22Rv1 (cell line): ENCODE measurements around the gene HMGA1.

Experiments used
- H3K27ac ChIP-seq: fragments of 450-650 bp; 2 replicates; pipeline ENCODE4 v1.5.1; 2017
- CTCF ChIP-seq: fragments of 450-650 bp; IDR thresholded peaks from 2 replicates; pipeline ENCODE4 v1.5.1; 2017; ENCODE audit warnings: mild to moderate bottlenecking
- ZFX ChIP-seq: fragments of 450-650 bp; IDR thresholded peaks from 2 replicates; pipeline ENCODE4 v1.6.1; 2017; ENCODE audit warnings: antibody characterized with exemption, borderline replicate concordance

The HMGA1 gene

DNA sequence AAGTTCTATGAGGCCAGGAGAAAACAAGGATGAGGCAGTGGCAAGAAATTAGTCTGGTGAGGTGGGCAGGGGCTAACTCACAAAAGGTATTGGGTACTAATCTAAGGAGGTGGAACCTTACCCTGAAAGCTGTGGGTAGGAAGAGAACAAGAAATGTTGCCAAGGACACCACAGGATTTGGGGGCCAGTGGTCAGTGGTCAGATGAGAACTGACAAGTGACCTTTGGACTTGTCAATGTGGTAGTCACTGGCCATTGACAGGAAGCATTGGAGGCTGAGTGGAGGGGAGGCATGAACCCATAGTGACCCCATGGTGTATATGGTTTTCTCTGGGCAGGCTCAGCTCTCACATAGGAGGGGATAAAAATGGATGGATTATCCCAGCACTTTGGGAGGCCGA lies 37.5 kb downstream of the HMGA1 start:
- TF ChIP-seq ZFX = no peak
- TF ChIP-seq CTCF = no peak
- no peak overlapping the region for H3K27ac ChIP-seq

DNA sequence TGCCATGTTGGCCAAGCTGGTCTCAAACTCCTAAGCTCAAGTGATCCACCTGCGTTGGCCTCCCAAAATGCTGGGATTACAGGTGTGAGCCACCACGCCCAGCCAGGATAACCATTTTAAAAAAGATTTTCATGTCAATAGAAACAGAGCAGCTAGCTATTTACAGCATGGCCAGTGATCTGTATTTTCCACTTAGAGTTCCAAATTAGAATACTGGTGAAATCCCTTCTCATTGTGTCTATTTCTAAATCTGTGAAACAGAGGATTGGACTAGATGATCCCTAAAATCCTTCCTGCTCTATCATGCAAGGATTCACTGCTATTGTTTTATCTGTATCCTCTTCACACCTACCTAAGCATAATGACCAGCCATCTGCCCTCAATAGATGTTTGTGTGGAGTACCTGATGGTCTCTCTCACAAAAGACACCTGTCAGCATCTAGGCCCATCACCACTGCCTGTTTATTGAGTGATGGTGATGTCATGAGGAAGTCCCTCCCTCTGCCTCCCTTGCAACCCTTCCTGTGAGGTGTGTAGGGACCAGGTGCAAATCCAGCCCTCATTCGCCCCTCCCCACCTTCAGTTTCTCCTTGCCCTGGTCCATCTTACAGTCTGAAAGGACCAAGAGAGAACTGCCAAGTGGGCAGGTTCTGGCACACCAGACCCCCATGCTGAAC lies 38.6 kb downstream of the HMGA1 start:
- no peak for TF ChIP-seq CTCF
- TF ChIP-seq ZFX = no peak
- H3K27ac ChIP-seq = no peak overlapping the region

DNA sequence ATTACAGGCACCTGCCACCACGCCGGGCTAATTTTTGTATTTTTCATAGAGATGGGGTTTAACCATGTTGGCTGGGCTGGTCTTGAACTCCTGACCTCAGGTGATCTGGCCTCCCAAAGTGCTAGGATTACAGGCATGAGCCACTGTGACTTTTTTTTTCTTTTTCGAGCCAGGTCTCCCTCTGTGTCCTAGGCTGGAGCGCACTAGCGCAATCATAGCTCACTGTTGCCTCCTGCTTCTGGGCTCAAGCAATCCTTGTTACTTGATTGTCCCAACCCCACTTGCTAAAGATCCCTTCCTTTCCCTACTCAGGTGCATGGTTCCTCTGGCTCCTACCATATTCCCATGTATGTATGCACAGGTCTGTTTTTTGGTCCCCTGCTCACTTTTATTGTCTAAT lies 39.5 kb downstream of the HMGA1 start:
- TF ChIP-seq ZFX (no peak), CTCF (no peak)
- H3K27ac ChIP-seq = no peak overlapping the region

- TF ChIP-seq ZFX = no peak
- no peak for TF ChIP-seq CTCF
- H3K27ac ChIP-seq = no peak overlapping the region
Observed at GRCh38 chr6:34276881-34277762, 40.4 kb downstream of the HMGA1 start.

DNA sequence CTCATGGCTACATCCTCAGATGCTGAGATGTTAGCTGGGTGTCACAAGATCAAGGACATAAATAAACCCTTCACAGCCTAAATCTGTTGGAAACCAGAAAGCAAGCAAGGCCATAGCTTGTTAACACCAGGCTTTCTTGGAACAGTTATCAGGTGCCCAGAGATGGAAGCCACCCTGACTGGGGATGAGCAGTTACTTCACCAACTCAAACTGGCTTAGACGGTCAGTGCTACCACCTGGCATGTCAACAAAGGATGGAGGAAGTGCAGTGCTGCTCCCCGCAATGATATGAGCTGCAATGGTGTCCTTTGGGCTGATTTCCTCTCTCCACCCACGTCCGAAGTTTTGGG lies 41.1 kb downstream of the HMGA1 start:
- no peak overlapping the region for H3K27ac ChIP-seq
- TF ChIP-seq CTCF = no peak
- TF ChIP-seq ZFX = no peak

DNA sequence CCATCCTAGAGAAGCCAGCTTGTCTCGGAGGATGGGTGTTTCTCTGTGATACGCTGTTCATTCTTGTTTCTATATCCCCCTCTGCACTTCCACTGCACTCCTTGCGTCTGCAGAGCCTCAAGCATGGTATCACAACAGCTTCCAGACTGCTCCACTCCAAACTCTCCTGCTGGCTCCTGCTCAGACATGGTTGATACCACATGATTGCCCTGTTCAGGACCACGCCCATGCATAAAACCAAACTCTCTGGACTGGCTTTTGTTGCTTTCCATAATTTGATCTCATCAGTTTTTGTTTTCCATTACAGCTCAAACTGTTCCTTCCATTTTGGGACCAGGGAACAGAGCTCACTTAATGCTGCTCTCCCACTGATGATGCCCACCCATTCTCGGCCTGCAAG lies 42.2 kb downstream of the HMGA1 start:
- TF ChIP-seq CTCF = no peak
- H3K27ac ChIP-seq = no peak overlapping the region

GRCh38 chr6:34280216-34280615 lies 43.5 kb downstream of the HMGA1 start:
- TF ChIP-seq CTCF (no peak), ZFX (no peak)
- no peak overlapping the region for H3K27ac ChIP-seq
